HCEC 1CT (cell line): ENCODE results near the gene ANAPC16.
A peak's percentile ranks its signal among the peaks of the same experiment; 100 is the strongest.
"Not testable (repeated sequence)": the region's sequence is repeated elsewhere in the genome, so short reads cannot be mapped to it uniquely, and the experiment has no call there.

ENCODE experiments used
- DNase-seq: peaks from one replicate; pipeline ENCODE4 v3.0.0-alpha.2; 2017

Gene ANAPC16

DNA sequence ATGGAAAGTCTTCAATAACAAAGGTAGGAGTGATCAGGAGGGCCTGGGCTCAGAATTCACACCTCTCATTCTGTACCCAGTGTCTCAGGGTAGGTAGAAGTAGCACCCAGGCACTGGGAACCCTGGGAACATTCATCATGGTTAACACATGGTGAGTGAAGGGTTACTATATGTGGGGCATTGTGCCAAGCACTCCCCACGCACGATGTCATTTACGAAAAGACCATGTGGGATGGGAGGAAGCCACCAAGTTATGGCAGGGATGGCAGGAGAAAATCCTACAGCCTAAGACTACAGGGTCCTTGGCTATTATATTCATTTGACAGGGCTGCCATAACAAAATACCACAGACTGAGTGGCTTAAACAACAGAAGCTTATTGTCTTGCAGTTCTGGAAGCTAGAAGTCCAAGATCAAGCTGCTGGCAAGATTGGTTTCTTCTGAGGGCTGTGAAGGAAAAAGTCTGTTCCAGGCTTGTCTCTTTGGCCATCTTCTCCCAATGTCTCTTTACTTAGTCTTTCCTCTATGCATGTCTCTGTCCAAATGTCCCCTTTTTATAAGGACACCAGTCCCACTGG lies 30.2 kb downstream of the ANAPC16 start:
- no peak for DNase-seq

DNA sequence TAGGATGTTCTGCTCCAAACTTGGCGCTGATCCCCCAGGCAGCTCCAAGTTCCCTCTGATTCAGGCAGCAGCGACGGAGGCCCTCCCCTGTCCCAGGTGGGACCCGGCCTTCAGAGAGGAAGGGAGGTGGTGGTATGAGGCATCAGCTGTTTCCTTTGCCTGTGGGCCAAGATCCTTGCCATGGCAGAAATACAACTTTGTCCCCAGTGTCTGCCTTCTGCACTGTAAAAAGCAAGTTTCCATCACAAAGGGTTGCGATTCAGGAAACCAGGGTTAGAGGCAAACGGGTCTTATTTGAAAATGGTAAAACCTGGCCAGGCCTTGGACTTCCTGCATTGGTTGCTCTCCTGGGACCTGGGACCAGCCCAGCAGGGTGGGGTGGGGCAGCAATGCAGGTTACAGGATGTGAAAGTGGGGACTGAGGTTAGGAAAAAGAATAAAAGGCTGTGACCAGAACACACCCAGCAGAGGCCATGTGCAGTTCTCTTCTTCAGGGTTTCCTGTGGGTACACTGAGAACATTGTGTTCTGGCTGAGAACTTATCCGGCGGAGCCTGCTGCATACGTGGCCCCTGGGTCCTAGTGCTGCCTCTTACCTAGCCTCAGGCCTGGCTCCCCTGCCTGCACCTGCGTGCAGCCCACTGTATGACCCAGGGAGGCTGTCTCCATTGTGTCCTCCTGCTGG lies 32.8 kb downstream of the ANAPC16 start:
- DNase-seq: peak; percentile 77

DNA sequence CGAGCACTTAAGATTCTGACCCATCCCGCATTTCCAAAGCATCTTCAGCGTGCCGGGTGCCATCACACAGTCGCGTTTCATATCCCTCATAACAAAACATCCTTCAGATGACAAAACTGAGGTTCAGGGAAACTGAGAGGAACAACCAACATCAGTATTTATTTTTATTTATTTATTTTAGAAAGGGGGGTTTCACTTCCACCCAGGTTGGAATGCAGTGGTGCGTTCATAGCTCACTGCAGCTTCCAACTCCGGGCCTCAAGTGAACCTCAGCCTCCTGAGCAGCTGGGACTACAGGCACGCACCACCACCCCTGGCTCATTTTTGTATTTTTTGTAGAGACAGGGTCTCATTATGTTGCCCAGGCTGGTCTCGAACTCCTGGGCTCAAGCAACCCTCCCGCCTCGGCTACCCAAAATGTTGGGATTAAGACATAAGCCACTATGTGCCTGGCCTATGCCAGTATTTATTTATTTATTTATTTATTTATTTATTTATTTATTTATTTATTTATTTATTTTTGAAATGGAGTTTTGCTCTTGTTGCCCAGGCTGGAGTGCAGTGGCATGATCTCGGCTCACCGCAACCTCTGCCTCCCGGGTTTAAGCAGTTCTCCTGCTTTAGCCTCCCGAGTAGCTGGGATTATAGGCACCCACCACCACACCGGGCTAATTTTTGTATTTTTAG lies 33.5 kb downstream of the ANAPC16 start:
- DNase-seq: not testable (repeated sequence)

DNA sequence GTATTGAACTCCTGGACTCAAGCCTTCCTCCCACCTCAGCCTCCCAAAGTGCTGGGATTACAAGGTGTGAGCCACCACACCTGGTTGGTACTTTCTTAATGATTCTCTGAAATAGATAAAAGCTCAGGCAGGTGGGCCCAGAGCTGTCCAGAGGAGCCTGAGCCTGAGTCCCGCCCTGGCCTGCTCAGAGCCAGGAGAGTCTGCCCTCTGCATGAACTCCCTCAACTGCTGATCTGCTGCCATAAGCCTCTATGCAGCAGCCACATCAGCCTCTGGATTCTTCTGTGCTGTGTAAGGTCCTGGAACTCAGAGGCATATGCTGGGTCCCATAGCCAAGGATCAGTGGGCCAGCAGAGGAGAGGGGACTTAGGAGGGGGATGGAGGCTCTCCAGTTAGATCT lies 34.9 kb downstream of the ANAPC16 start:
- DNase-seq: peak; percentile 58

DNA sequence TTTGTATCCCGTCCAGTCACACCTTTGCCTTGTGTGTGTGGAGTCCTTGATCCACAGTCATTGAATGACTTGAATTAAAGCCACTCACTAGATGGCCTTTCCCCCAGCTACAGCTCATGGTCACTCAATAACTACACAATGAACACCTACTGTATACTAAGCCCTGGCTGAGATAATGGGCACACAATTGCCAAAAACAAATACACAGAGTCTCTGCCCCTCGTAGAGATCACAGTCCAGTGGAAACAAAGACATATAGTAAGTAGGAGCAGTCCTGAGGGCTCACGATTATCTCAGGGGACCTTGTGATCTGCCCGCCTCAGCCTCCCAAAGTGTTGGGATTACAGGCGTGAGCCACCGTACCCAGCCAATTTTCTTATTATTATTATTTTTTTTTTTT lies 35.8 kb downstream of the ANAPC16 start:
- no peak for DNase-seq

DNA sequence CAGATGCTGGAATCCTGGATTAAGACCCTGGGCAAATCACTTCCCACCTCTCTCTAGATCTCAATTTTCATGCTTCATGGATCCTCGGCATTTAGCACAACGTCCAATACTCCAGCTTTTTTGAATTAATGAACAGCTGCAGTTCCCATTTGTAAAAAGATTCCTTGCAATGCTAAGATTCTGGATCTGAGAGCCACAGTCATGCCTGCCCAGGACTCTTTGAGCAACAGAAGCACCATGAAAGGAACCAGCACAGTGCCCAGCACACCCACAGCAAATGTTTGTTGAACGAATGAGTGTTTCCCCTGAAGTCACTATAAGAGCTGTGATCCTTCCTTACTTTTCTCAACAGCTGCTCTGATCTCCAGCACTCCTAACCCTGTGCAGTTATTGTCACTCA lies 37.2 kb downstream of the ANAPC16 start:
- no peak for DNase-seq

DNA sequence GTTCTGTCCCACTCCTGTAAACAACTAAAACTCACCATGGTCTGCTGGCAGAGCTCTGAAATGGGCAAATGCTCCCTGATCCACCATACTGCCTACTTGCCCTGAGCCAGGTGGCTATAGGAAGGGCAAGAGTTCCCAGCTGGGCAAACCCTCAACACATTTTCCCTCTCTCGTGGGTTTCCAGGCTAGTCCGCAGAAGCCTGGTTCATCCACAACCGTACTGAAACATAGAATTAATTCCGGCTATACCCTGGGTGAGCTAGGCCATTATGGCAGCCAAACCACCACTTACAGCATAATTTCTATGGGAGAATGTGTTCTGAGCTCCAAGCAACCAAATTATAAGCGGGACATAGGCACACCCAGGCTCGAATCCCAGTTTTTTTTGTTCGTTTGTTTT lies 37.8 kb downstream of the ANAPC16 start:
- no peak for DNase-seq

DNA sequence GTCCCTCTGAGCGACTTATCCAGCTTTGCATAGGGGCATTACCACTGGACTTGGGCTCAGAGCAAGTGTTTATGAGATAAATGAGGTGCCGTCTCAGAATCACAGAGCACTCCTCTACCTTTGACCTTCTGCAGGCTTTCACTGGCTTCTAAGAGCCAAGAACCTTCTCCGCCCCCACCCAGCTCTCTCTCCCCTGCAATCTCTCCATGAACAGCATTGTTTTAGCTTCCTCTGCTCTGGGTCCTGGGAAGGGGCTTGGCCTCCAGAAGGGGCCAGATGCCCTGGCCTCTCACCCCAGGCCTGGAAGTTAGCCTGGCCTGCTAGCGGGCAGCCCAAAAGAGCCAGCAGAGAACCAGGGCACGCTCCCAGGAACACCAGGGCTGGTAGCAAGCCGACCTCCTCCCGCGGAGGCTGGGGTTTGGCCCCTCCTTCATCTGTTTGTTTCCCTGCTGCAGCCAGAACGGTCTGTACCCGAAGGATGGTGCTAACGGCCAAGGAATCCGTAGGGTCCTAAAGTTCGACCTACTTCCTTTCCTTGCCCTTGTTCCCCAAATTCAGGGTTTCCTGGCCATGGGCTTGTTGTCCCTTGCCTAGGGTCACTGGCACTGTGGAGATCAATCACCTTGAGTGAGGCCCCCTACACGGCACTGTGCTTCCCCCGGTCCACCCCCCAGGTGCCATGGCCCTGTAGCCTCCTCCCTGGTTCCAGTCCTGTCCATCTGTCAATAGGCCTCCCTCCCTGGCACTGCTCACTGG lies 39.2 kb downstream of the ANAPC16 start:
- peak; percentile 86 for DNase-seq

DNA sequence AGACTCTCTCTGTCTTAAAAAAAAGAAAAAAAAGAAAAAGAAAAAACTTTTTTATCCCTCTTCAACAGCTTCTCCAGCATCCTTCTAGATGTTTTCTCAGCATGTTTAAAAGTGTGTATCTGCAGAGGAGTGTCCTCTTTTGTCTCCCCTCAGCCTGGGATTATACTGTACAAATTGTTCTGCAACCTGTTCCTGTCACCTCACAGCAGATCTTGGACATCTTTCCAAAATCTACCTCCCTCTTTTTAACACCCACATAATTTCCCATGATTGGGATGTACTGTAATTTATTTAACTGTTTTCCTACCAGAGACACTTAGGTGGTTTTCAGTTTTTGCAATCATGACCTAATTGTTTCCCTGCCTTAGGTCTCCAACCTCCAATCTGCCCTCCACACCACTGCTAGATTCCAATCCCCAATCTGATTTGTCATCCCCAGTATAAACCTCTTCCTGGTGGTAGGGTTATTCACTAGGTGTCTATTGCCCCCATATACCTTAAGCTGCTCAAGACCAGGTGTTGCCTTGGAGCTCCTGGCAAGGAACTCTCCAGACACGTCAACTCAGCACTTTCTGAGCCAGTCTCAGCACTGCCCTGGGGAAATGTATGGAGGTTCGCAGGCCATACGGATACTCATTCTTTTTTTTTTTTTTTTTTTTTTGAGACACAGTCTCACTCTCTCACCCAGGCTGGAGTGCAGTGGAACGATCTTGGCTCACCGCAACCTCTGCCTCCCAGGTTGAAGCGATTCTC lies 40.3 kb downstream of the ANAPC16 start:
- DNase-seq: no peak

DNA sequence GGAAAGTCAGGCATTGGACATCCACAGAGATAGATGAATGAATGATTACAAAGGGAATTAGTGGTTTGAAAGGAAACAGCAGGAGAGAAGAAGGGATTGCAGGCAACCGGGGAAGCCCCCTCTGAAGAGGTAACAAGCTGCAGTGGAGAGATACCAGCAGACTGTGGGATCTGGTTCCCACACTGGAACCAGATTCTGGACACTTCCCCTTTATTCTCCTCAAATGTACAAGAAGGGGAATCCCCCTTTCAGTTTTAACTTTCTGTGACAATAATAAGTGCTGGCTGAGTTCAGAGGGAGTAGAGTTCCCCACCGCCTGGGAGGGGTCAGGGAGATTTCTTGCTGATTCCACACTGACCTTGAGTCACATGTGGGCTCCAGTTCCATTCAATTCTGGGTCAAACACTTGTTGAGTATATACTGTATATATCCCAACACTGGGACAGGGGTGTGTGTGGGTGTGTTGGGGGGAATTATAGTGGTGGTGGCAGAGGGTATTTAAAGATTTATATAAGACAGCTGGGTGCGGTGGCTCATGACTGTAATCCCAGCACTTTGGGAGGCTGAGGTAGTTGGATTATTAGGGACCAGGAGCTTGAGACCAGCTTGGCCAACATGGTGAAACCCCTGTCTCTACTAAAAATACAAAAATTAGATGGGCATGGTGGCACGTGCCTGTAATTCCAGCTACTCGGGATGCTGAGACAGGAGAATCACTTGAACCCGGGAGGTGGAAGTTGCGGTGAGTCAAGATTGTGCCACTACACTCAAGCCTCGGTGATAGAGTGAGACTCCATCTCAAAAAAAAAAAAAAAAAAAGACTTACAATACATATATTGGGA lies 41.5 kb downstream of the ANAPC16 start:
- no peak for DNase-seq

DNA sequence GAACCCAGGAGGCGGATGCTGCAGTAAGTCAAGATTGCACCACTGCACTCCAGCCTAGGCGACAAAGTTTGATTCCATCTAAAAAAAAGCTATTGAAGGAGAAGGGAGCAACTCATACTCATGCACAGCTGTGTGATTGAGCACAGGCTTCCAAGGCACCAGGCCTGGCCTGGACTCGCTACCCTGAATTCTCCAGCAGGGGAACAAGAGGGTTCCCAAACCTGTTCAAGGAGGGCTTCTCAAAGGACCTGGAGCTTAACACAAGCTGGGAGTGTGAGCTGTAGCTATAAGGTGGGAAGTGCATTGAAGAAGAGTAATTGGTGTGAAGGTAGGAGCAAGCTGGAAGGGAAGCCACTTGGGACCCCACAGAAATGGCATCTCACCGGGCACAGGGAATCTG lies 42.8 kb downstream of the ANAPC16 start:
- DNase-seq: no peak

DNA sequence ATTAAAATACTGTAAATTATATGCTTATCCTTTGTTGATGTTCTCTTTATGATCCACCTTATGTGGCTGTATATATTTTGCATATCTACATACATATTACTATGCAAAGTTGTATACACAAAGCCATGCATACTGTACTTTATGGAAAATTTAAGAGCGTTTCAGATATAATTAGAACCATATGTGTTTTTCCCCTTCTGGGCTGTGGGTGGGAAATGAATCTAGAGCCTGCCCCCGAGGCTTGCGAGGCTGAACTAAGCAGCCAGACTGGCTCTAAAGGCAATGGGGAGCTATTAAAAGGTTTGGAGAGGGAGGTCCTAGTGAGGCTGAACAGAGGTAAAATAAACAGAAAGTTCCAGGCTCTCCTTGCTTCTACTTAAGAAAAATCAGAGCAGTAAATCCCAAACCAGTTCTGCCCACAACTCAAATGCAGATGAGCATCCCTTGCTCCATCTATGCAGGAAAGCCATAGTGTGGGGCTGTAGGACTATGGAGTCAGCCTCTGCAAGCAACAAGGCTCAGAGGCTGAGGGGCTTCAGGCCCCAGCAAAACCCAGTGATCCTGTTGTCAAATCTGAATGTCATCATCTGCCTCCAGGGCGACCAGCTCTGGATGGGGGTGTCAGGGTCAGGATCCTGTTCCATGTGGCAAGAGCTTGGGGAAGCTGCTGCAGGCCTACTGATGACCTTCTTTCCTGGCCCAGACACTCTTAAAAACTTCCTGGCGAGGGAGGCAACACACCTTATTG lies 43.9 kb downstream of the ANAPC16 start:
- peak; percentile 86 for DNase-seq

DNA sequence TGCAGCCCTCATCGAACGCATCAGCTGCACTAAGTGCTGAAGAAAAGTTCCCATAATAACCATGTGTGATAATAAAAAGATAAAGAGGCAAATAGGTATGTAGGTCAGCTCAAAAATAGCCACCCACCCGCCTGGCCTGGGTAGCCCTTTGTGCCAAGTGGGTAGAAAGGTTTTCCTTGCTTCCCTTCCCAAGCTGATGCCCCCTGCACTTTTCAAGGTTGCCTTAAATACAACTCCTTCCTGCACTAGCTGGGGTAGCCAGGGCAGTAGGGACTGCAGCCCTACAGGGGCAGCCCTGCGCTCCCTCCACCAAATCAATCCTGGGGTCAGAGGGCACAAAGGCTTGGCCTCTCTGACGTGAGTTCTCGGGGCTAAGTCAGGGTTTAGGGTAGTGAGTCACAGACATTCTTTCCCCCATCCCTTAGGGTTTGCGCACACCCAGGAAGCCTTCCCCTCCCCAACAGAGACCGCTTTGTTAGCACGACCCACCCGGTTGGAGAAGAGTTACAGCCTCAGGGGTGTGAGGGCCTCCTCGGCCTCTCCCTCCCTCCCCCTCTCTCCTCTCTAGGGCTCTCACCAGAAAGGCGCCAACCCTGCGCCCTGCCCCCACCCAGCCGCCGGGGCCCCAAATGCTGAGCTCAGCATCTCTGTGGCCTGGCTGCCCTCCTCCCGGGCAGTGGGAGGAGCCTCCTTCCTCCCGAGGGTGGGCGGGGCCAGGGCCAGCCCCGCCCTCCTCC lies 44.6 kb downstream of the ANAPC16 start:
- peak; percentile 96 for DNase-seq

DNA sequence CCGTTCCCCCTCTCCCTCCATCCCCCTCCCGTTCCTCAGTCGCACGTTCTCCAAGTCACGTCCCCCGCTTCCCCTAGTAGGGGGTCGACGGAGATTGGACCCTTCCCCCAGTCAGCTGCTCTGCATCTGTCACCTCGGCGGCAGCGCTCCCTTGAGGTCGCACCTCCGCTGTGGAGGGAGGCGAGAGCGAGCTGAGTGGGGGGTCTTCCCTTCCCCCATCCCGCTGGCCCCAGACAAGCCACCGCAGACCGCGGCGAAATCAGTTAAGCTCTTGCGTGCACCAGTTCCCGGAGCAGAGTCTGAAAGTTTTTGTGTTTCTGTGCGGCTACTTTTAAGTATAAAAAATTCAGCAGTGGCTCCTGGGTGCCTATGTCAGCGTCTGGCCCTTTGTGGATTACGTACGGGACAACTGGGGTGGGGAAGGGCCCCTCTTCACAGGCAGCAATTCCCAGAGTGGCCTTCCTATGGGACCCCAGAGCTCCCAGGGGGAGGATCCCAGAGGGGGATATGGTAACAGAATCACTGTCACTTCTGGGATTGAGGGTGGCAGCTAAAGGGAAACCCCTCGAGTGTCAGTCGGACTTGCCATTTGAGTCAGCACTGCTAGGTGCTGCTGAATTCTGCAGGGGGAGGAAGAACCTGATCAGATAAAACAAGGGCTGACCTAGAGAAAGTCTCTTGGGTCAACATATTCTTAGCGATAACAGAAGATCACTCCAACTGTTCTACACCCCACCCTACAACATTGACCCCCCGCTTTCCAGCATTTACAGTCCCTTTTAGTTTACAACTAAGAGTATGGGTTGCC lies 45.4 kb downstream of the ANAPC16 start:
- peak; percentile 52 for DNase-seq

DNA sequence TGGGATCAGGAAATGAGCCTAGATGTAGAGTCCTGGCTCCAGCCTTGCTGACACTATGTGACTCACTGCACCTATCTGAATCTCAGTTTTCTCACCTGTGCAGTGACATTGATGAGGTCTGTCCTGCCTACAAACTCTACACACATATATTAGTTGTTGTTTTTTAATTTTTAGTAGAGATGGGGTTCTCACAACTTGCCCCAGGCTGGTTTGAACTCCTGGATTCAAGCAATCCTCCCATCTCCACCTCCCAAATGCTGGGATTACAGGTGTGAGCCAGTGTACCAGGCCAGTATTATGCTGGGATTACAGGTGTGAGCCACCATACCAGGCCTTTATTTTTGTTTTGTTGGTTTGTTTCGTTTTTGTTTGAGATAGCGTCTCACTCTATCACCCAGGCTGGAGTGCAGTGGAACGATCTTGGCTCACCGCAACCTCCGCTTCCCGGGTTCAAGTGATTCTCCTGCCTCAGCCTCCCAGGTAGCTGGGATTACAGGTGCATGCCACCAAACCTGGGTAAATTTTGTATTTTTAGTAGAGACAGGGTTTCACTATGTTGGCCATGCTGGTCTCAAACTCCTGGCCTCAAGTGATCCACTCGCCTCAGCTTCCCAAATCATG lies 46.1 kb downstream of the ANAPC16 start:
- no peak for DNase-seq

DNA sequence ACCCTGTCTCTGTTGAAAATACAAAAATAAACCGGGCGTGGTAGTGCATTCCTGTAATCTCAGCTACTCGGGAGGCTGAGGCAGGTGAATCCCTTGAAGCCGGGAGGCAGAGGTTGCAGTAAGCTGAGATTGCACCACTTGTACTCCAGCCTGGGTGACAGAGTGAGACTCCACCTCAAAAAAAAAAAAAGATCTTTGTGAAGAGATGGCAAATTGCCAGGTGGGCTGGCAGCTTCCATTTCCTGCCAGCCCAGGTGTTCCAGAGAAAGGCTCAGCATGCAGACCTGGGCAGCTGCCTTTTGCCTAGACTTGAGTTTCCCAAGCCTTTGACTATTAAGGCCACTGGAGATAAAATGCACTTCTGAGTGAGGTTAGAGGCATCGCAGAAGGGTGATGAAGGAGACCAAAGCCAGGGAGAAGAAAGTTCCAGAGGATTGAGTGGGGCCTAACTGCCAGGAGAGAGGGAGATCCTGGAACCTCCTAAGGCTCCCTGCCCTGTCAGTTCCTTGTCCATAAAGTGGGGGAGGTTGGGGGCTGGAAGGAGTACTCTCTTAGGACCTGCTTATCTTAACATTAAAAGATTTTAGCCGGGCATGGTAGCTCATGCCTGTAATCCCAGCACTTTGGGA lies 47.9 kb downstream of the ANAPC16 start:
- no peak for DNase-seq

DNA sequence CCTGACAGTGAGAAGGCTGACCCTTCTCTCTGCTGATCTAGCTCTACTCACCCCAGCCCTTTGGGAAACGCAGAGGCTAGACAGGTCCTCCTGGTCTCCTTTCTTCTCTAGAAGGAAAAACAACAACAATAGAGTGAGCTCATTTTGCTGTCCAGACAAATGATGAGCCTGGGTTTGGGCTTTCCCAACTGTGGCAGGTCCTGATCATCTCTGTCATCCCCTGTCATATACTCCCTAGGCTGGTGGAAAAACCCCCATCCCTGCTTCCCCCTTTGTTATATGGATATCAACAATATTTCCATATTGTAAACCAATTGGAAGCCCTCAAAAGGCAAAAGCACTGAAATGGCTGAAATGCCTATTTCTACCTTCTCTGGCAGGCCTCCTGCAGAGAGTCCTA lies 48.7 kb downstream of the ANAPC16 start:
- no peak for DNase-seq

DNA sequence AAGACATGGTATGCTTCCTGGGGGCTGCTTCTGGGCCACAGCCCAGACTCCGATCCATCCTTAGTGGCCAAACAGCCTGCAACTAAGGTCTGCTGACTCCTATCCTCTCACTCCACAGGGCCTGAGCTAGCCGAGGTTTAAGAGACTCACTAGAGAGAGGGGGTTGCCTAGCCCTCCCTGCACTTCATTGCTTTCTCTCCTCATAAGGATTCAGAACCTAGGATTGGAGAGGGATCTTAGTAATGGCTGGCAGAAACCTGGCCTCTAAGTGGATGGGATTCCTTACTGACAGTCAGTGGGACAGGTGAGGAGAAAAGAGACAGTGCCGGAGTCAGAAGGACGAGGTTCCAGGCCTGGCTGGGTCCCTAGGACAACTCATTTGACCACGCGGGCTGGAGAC lies 49.7 kb downstream of the ANAPC16 start:
- DNase-seq: no peak
